PFSK-1 (cell line): ENCODE results near the gene DEDD2.

ENCODE experiments used
- FOXP2 ChIP-seq: optimal IDR thresholded peaks from 2 replicates; pipeline ENCODE3; 2011; ENCODE audit warnings: borderline replicate concordance, control low read depth, inconsistent platforms; ENCODE audit not compliant: insufficient read depth; ENCODE audit errors: extremely low read length, extremely low read depth
- POLR2AphosphoS5 ChIP-seq: IDR thresholded peaks from 2 replicates; pipeline ENCODE4 v1.6.1; 2012; ENCODE audit warnings: low read depth, mild to moderate bottlenecking, control low read depth, low read length, moderate library complexity
- SIN3A ChIP-seq: IDR thresholded peaks from 2 replicates; pipeline ENCODE4 v1.6.1; 2012; ENCODE audit warnings: mild to moderate bottlenecking, low read length, moderate library complexity, borderline replicate concordance; ENCODE audit not compliant: insufficient read depth
- TAF1 ChIP-seq: IDR thresholded peaks from 2 replicates; pipeline ENCODE4 v1.6.1; 2012; ENCODE audit warnings: low read length, control low read depth, borderline replicate concordance; ENCODE audit not compliant: insufficient read depth
- TF ChIP-seq, protein P1 (sequence below), 2 experiments: IDR thresholded peaks; 2 replicates each; pipeline versions ENCODE4 v1.6.1 to v1.8.0; 2011 to 2012; ENCODE audit warnings: low read depth in 2 of 2, low read length in 2 of 2, control low read depth in 1 of 2, inconsistent platforms in 1 of 2, mild to moderate bottlenecking in 1 of 2, moderate library complexity in 1 of 2; ENCODE audit not compliant: insufficient read depth in 1 of 2

Gene DEDD2

DNA sequence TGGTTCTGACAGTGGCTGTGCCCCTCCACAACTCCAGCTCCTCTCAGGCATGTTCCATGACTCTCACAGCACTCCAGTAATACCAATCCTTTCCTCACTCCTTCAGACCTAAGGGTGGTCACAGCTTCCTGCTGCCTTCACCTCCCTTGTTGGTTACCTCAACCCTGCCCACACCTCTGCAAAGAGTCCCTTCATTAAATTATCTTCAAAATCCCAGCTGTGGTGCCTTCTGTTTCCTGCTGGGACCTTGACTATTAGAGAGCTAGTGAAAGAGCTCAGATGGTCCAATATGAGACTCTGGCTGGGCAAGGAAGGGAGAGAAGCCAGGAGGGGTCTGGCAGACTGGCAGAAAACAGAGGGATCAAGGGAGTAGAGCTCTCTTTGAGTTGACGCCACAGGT is 26.1 kb downstream of the DEDD2 start:
- no peak for TF ChIP-seq SIN3A

DNA sequence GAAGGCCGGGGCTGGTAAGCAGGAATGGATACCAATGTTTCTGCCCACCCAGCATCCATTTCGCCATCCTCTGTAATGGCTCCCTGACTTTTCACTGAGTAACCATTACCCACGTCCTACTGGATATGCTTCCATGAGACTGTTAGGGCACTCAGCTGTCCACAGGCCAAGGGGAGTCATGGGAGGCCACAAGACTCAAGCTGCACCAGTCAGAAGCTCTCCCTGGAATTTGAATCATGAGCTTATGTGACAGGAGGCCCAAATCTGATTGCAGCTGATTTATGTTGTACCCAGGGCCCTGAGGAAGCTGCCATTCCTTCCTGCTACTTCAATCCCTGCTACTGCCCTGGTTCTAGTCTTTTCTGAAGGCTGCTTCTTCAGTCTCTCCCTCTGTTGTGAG is 28.3 kb downstream of the DEDD2 start:
- TF ChIP-seq SIN3A (no peak), TAF1 (no peak), FOXP2 (no peak), POLR2AphosphoS5 (no peak)
- TF ChIP-seq, protein P1, sequence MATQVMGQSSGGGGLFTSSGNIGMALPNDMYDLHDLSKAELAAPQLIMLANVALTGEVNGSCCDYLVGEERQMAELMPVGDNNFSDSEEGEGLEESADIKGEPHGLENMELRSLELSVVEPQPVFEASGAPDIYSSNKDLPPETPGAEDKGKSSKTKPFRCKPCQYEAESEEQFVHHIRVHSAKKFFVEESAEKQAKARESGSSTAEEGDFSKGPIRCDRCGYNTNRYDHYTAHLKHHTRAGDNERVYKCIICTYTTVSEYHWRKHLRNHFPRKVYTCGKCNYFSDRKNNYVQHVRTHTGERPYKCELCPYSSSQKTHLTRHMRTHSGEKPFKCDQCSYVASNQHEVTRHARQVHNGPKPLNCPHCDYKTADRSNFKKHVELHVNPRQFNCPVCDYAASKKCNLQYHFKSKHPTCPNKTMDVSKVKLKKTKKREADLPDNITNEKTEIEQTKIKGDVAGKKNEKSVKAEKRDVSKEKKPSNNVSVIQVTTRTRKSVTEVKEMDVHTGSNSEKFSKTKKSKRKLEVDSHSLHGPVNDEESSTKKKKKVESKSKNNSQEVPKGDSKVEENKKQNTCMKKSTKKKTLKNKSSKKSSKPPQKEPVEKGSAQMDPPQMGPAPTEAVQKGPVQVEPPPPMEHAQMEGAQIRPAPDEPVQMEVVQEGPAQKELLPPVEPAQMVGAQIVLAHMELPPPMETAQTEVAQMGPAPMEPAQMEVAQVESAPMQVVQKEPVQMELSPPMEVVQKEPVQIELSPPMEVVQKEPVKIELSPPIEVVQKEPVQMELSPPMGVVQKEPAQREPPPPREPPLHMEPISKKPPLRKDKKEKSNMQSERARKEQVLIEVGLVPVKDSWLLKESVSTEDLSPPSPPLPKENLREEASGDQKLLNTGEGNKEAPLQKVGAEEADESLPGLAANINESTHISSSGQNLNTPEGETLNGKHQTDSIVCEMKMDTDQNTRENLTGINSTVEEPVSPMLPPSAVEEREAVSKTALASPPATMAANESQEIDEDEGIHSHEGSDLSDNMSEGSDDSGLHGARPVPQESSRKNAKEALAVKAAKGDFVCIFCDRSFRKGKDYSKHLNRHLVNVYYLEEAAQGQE (IDR thresholded peaks at IDR 0.05; ENCODE audit: insufficient read depth in 1 of 2, low read depth in 2 of 2, low read length in 2 of 2) = no peak

DNA sequence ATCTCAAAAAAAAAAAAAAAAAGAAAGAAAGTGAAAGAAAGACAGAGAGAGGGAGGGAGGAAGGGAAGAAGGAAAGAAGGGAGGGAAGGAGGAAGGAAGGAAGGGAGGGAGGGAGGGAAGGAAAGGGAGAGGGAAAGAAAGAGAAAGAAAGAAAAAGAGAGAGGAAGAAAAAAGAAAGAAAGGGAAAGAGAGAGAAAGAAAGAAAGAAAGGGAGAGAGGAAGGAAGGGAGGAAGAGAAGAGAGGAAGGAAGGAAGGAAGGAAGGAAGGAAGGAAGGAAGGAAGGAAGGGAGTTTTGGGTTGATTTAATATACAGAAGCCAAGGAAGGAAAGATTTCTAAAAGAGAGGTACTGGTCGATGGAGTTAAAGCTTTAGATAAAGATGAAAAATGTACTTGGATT is 28.8 kb downstream of the DEDD2 start:
- TF ChIP-seq, protein P1 (IDR thresholded peaks at IDR 0.05; ENCODE audit: insufficient read depth in 1 of 2, low read depth in 2 of 2, low read length in 2 of 2) = no peak
- TF ChIP-seq SIN3A = no peak
- TF ChIP-seq POLR2AphosphoS5 = no peak
- TF ChIP-seq TAF1 = no peak
- no peak for TF ChIP-seq FOXP2

DNA sequence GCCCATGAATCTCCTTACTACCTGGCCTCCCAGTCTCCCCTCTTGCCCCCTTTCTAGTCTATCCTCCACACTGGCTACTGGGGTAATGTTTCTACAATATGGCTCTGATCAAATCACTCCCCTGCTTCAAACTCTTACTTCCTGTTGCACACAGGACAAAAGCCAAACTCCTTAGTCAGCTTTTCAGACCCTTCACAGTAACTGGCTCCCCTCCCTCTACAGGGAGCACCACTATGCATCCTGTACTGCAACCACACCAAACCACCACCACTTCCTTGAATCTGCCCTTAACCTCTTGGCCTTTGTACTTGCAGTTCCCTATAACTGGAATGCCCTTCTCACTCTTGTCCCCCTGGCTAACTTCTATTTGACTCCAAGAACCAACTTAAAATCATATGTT is 32.2 kb downstream of the DEDD2 start:
- TF ChIP-seq FOXP2 (no peak), SIN3A (no peak), TAF1 (no peak), POLR2AphosphoS5 (no peak)
- TF ChIP-seq, protein P1 (IDR thresholded peaks at IDR 0.05; ENCODE audit: insufficient read depth in 1 of 2, low read depth in 2 of 2, low read length in 2 of 2) = no peak

DNA sequence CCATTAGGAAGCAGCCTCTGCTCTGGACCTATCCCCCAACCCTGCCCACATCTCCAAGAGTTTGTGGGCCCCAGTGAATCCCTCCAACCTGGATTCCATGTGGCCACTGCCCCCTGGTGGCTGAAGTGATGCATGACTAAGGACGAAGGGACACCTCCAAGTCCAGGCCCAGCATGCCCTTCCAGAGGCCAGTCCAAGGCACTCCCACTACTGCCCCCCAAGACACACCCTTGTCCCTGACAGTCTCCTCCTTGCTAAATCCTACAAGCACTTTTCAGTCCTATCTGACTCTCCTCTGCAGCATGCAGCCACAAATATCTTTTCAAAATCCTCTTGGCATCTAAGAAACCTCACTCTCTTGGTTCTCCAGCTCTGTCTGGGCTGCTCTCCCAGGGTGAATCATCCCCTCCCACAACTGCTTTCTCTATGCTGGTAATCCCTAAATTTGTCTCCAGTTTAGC is 33.0 kb downstream of the DEDD2 start:
- TF ChIP-seq, protein P1 (IDR thresholded peaks at IDR 0.05; ENCODE audit: insufficient read depth in 1 of 2, low read depth in 2 of 2, low read length in 2 of 2) = peak in 1 of 2 experiments; percentile 56; a peak in 1 of 4 replicates
- no peak for TF ChIP-seq TAF1
